DMS153 (cell line): ENCODE results near the gene ZBTB16.

Source experiments
- DNase-seq: peaks from one replicate; lab custom pipeline; 2025; lab: John Stamatoyannopoulos, UW

ZBTB16 gene

GRCh38 chr11:114059278-114059983 is at the start of gene ZBTB16:
TSS of gene ZBTB16 (plus strand) at chr11:114059711. CDS start at chr11:114063301, 3,590 bp downstream.
- DNase-seq, result peak; percentile 55

GRCh38 chr11:114010931-114011330 is 48.6 kb upstream of the ZBTB16 start:
- no peak for DNase-seq

GRCh38 chr11:114011443-114011842 is 48.1 kb upstream of the ZBTB16 start:
- no peak for DNase-seq

- no peak for DNase-seq
Observed at GRCh38 chr11:114015117-114015516, 44.4 kb upstream of the ZBTB16 start.

GRCh38 chr11:114016986-114017385 is 42.5 kb upstream of the ZBTB16 start:
- DNase-seq, result no peak

- no peak for DNase-seq
Observed at GRCh38 chr11:114017723-114018122, 41.8 kb upstream of the ZBTB16 start.

- no peak for DNase-seq
Observed at GRCh38 chr11:114019046-114019445, 40.5 kb upstream of the ZBTB16 start.

- DNase-seq, result no peak
Observed at GRCh38 chr11:114019574-114019973, 39.9 kb upstream of the ZBTB16 start.

GRCh38 chr11:114025329-114025907 is 34.1 kb upstream of the ZBTB16 start:
- DNase-seq, result no peak

- DNase-seq, result no peak
Observed at GRCh38 chr11:114026355-114026754, 33.2 kb upstream of the ZBTB16 start.

GRCh38 chr11:114027391-114027790 is 32.1 kb upstream of the ZBTB16 start:
- no peak for DNase-seq

- no peak for DNase-seq
Observed at GRCh38 chr11:114027926-114028325, 31.6 kb upstream of the ZBTB16 start.

- no peak for DNase-seq
Observed at GRCh38 chr11:114031246-114031966, 28.1 kb upstream of the ZBTB16 start.

GRCh38 chr11:114031967-114032320 is 27.6 kb upstream of the ZBTB16 start:
- no peak for DNase-seq

- no peak for DNase-seq
Observed at GRCh38 chr11:114033066-114033465, 26.4 kb upstream of the ZBTB16 start.

GRCh38 chr11:114033572-114033971 is 25.9 kb upstream of the ZBTB16 start:
- DNase-seq, result no peak

- DNase-seq, result no peak
Observed at GRCh38 chr11:114034956-114035355, 24.6 kb upstream of the ZBTB16 start.

GRCh38 chr11:114036147-114036811 is 23.2 kb upstream of the ZBTB16 start:
- DNase-seq, result peak; percentile 31

- DNase-seq, result no peak
Observed at GRCh38 chr11:114036958-114037357, 22.6 kb upstream of the ZBTB16 start.

GRCh38 chr11:114039551-114039950 is 20.0 kb upstream of the ZBTB16 start:
- no peak for DNase-seq

GRCh38 chr11:114040706-114041211 is 18.8 kb upstream of the ZBTB16 start:
- no peak for DNase-seq

GRCh38 chr11:114042234-114042633 is 17.3 kb upstream of the ZBTB16 start:
- DNase-seq, result no peak
